ENCODE results near the gene BZW1.

DNA sequence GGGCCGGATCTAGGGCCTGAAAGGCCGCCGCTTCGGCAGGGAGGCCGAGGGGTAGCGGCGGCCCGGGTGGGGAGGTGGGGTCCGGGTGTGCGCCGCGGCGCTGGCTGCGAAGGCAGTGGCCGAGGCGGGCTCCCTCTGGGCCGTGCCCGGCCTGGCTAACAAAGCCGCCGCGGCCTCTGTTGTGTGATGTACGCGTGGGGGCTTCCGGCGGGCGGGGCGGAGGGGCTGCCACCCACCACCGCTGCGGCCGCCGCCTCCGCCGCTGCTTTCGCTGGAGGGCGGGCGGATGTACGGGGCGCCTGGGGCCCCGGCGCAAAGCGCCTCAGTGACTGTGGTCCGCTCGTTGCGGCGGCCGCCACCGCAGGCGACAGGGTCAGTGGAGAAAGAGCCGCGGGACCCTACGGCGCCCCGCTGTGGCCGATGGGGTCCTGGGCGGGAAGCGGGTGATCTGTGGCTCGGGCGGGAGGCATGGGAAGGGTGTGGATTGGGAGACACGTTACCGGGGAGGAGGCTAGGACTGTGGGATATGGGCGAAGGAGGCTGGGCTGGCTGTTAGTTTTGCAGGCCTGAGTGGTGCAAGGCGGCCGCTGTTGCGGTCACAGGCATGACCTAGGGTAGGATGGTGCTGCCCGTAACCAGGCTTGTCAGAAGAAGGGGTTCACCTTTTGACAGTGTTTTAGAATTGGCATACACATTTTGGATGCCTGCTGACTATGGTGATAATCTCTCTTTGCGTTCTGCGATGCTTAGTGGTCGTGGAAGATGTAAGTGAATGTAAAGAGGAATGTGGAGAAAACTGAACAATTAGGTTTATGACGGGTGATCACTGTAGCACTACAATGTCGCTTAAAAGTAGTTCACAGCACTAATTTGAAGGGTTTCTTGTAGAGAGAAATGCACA lies 662 bp downstream of the BZW1 start:
- TF ChIP-seq, protein P1, sequence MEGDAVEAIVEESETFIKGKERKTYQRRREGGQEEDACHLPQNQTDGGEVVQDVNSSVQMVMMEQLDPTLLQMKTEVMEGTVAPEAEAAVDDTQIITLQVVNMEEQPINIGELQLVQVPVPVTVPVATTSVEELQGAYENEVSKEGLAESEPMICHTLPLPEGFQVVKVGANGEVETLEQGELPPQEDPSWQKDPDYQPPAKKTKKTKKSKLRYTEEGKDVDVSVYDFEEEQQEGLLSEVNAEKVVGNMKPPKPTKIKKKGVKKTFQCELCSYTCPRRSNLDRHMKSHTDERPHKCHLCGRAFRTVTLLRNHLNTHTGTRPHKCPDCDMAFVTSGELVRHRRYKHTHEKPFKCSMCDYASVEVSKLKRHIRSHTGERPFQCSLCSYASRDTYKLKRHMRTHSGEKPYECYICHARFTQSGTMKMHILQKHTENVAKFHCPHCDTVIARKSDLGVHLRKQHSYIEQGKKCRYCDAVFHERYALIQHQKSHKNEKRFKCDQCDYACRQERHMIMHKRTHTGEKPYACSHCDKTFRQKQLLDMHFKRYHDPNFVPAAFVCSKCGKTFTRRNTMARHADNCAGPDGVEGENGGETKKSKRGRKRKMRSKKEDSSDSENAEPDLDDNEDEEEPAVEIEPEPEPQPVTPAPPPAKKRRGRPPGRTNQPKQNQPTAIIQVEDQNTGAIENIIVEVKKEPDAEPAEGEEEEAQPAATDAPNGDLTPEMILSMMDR (IDR thresholded peaks at IDR 0.05; ENCODE audit: insufficient read depth, low read length) = peak; percentile 32
- 0 out of 2 replicates have a peak, but pooled peaks have one; percentile 24 for TF ChIP-seq POLR2AphosphoS5 (IDR thresholded peaks at IDR 0.05; ENCODE audit: low read depth)
- TF ChIP-seq GABPA (IDR thresholded peaks at IDR 0.05; ENCODE audit: low read depth) = no peak
- TF ChIP-seq, protein P2, sequence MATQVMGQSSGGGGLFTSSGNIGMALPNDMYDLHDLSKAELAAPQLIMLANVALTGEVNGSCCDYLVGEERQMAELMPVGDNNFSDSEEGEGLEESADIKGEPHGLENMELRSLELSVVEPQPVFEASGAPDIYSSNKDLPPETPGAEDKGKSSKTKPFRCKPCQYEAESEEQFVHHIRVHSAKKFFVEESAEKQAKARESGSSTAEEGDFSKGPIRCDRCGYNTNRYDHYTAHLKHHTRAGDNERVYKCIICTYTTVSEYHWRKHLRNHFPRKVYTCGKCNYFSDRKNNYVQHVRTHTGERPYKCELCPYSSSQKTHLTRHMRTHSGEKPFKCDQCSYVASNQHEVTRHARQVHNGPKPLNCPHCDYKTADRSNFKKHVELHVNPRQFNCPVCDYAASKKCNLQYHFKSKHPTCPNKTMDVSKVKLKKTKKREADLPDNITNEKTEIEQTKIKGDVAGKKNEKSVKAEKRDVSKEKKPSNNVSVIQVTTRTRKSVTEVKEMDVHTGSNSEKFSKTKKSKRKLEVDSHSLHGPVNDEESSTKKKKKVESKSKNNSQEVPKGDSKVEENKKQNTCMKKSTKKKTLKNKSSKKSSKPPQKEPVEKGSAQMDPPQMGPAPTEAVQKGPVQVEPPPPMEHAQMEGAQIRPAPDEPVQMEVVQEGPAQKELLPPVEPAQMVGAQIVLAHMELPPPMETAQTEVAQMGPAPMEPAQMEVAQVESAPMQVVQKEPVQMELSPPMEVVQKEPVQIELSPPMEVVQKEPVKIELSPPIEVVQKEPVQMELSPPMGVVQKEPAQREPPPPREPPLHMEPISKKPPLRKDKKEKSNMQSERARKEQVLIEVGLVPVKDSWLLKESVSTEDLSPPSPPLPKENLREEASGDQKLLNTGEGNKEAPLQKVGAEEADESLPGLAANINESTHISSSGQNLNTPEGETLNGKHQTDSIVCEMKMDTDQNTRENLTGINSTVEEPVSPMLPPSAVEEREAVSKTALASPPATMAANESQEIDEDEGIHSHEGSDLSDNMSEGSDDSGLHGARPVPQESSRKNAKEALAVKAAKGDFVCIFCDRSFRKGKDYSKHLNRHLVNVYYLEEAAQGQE (IDR thresholded peaks at IDR 0.05; ENCODE audit: insufficient replicate concordance, low read depth) = no peak

Data from HL-60 (cell line).